SK-N-SH (cell line): ENCODE measurements around the gene DELE1. TPM values are rescaled to one million over a fixed set of nuclear protein-coding genes. Genes with fewer than 3 reads are reported as not detected.

Source experiments
- CTCF ChIA-PET: fragments of 300-600, 350-600 bp; formaldehyde crosslinking; extraction: SDS; loops from one replicate; lab custom pipeline; 2021; lab: Yijun Ruan, JAX
- POLR2A ChIA-PET: fragments of 350-600 bp; sonication (Branson Sonifier 250); formaldehyde crosslinking; extraction: SDS; loops from one replicate; lab custom pipeline; 2020; ENCODE audit warnings: antibody characterized with exemption, inconsistent platforms; lab: Yijun Ruan, JAX
- DNase-seq: peaks from one replicate; pipeline ENCODE4 v3.0.0; 2012
- H2AFZ ChIP-seq: fragments of 200-600 bp; sonication (generic); 2 replicates; pipeline ENCODE4 v1.8.1; 2016; ENCODE audit warnings: antibody characterized with exemption, mild to moderate bottlenecking, low read depth
- H3F3A ChIP-seq: fragments of 200-600 bp; sonication (generic); replicated peaks from 2 replicates; pipeline ENCODE3; 2016; ENCODE audit warnings: antibody characterized with exemption, mild to moderate bottlenecking; ENCODE audit not compliant: insufficient read depth
- H3K27ac ChIP-seq, 2 experiments: fragments of 200-500 bp in 1 of 2; fragments of 200-600 bp in 1 of 2; sonication (Bioruptor generic) in 1 of 2; sonication (generic), shearing (Covaris generic) in 1 of 2; 2 replicates each; pipeline versions ENCODE4 v1.5.1 to v1.6.1; 2014 to 2016; ENCODE audit warnings: low read depth in 2 of 2, inconsistent platforms in 1 of 2, low read length in 1 of 2, mild to moderate bottlenecking in 1 of 2, mixed read lengths in 1 of 2
- H3K27me3 ChIP-seq: fragments of 200-600 bp; sonication (generic), shearing (Covaris generic); 2 replicates; pipeline ENCODE4 v1.6.1; 2016; ENCODE audit warnings: mixed run types; ENCODE audit not compliant: insufficient read depth
- H3K36me3 ChIP-seq, 2 experiments: fragments of 200-500 bp in 1 of 2; fragments of 200-600 bp in 1 of 2; sonication (Bioruptor generic) in 1 of 2; sonication (generic) in 1 of 2; replicated peaks in 1 of 2; 2 replicates each; pipeline versions ENCODE3 to v1.5.1; 2014 to 2016; ENCODE audit warnings: low read length in 1 of 2, mild to moderate bottlenecking in 1 of 2; ENCODE audit not compliant: insufficient read depth in 2 of 2, control insufficient read depth in 1 of 2
- H3K4me1 ChIP-seq, 2 experiments: fragments of 200-500 bp in 1 of 2; fragments of 200-600 bp in 1 of 2; sonication (Bioruptor generic) in 1 of 2; sonication (generic), shearing (Covaris generic) in 1 of 2; 2 replicates each; pipeline versions ENCODE4 v1.5.1 to v1.6.1; 2014 to 2016; ENCODE audit warnings: low read depth in 1 of 2, low read length in 1 of 2, mixed run types in 1 of 2; ENCODE audit not compliant: insufficient read depth in 2 of 2, control insufficient read depth in 1 of 2
- H3K4me2 ChIP-seq: fragments of 200-600 bp; sonication (generic), shearing (Covaris generic); 2 replicates; pipeline ENCODE4 v1.6.1; 2017; ENCODE audit warnings: mixed run types
- H3K4me3 ChIP-seq, 2 experiments: fragments of 200-500 bp in 1 of 2; fragments of 200-600 bp in 1 of 2; sonication (Bioruptor generic) in 1 of 2; sonication (generic), shearing (Covaris generic) in 1 of 2; 2 replicates each; pipeline versions ENCODE4 v1.5.1 to v1.8.1; 2014 to 2016; ENCODE audit warnings: low read depth in 2 of 2, inconsistent platforms in 1 of 2, low read length in 1 of 2, mild to moderate bottlenecking in 1 of 2, mixed read lengths in 1 of 2, moderate library complexity in 1 of 2
- H3K79me2 ChIP-seq: fragments of 200-600 bp; sonication (generic); 2 replicates; pipeline ENCODE4 v1.8.1; 2017; ENCODE audit warnings: mild to moderate bottlenecking; ENCODE audit not compliant: insufficient read depth
- H3K9ac ChIP-seq: fragments of 200-600 bp; sonication (generic); 2 replicates; pipeline ENCODE4 v1.6.1; 2017; ENCODE audit warnings: mixed run types
- H3K9me2 ChIP-seq: fragments of 200-600 bp; sonication (generic); 2 replicates; pipeline ENCODE4 v1.6.1; 2017; ENCODE audit warnings: mixed run types
- H3K9me3 ChIP-seq: fragments of 200-600 bp; sonication (generic); 2 replicates; pipeline ENCODE4 v1.6.1; 2017; ENCODE audit warnings: mixed run types, mild to moderate bottlenecking, moderate library complexity
- H4K20me1 ChIP-seq: fragments of 200-600 bp; sonication (generic); 2 replicates; pipeline ENCODE4 v1.6.1; 2017; ENCODE audit warnings: mild to moderate bottlenecking, mixed run types; ENCODE audit not compliant: insufficient read depth
- CHD2 ChIP-seq: fragments of 150-350 bp; IDR thresholded peaks from 2 replicates; pipeline ENCODE4 v1.6.1; 2018; ENCODE audit warnings: low read length; ENCODE audit not compliant: partially characterized antibody
- CTCF ChIP-seq: fragments of 200-600 bp; sonication (generic); IDR thresholded peaks from 2 replicates; pipeline ENCODE4 v1.6.1; 2017; ENCODE audit warnings: antibody characterized with exemption, mild to moderate bottlenecking, moderate library complexity
- ELF1 ChIP-seq: IDR thresholded peaks from 2 replicates; pipeline ENCODE4 v1.4.0; 2012
- EP300 ChIP-seq, 2 experiments: IDR thresholded peaks; 2 replicates each; pipeline versions ENCODE4 v1.4.0 to v1.6.1; 2012; ENCODE audit warnings: borderline replicate concordance in 1 of 2, low read depth in 1 of 2, low read length in 1 of 2
- FOXJ3 ChIP-seq: sonication (generic); formaldehyde crosslinking; IDR thresholded peaks from 2 replicates; pipeline ENCODE4 v1.5.1; 2020; ENCODE audit warnings: mild to moderate bottlenecking, missing genetic modification reagents
- GABPA ChIP-seq: IDR thresholded peaks from 2 replicates; pipeline ENCODE4 v1.4.0; 2012; ENCODE audit warnings: low read depth, mild to moderate bottlenecking
- GATA2 ChIP-seq: sonication (generic); formaldehyde crosslinking; IDR thresholded peaks from 2 replicates; pipeline ENCODE4 v1.5.0; 2020; ENCODE audit warnings: mild to moderate bottlenecking, missing genetic modification reagents
- MEF2A ChIP-seq: IDR thresholded peaks from 2 replicates; pipeline ENCODE4 v1.4.0; 2012; ENCODE audit warnings: low read depth, borderline replicate concordance
- MXI1 ChIP-seq: IDR thresholded peaks from 2 replicates; pipeline ENCODE4 v1.6.1; 2012; ENCODE audit warnings: mild to moderate bottlenecking, low read depth, low read length, improper control_type of control experiment
- REST ChIP-seq: IDR thresholded peaks from 2 replicates; pipeline ENCODE4 v1.6.1; 2012; ENCODE audit warnings: mild to moderate bottlenecking, low read depth, low read length, moderate library complexity
- SMC3 ChIP-seq: IDR thresholded peaks from 2 replicates; pipeline ENCODE4 v1.6.1; 2012; ENCODE audit warnings: low read depth, low read length, improper control_type of control experiment
- TCF12 ChIP-seq: IDR thresholded peaks from 2 replicates; pipeline ENCODE4 v1.4.0; 2012
- ZBTB33 ChIP-seq: IDR thresholded peaks from 2 replicates; pipeline ENCODE4 v1.4.0; 2012; ENCODE audit warnings: low read depth, borderline replicate concordance
- WGBS: methylation state at CpG from one replicate; pipeline ENCODE4 v1.1.6; 2017; ENCODE audit warnings: low lambda C conversion rate; 5-methylcytosine and 5-hydroxymethylcytosine counted together
- polyA plus RNA-seq, 3 experiments: library from polyadenylated mRNA; depleted of rRNA; stranded (reverse); fragments of >200 nt; gene quantifications; 2 replicates each; pipeline ENCODE4 v1.2.3, GENCODE V29; 2012

DELE1 gene
- polyA plus RNA-seq, 1 of the 3 experiments (the other 2 are of a cell fraction) = 60.3 TPM

GRCh38 chr5:141973871-141974595, 50.4 kb downstream of the DELE1 start:
- H3F3A ChIP-seq = peaks cover 21% of the 10 kb centered on the region
- H2AFZ ChIP-seq = no peak overlapping the region
- no peaks in the 10 kb centered on the region for H4K20me1 ChIP-seq
- H3K79me2 ChIP-seq = peaks cover 76% of the 10 kb centered on the region
- no peak overlapping the region for H3K4me3 ChIP-seq
- H3K4me1 ChIP-seq = peaks cover 9 to 19% of the 10 kb centered on the region in 2 experiments; a peak in 3 of 4 replicates
- CTCF ChIA-PET = interaction anchor here (2.7 to 7.8 kb wide), 2 partner anchors 15 to 18 kb away, joined by 12 to 99 read pairs; partner anchors contain the start of gene PCDH12
- no peak for TF ChIP-seq MXI1
- TF ChIP-seq CTCF = no peak
- no peak for TF ChIP-seq SMC3
- no peak for TF ChIP-seq EP300 (IDR thresholded peaks at IDR 0.05; ENCODE audit: borderline replicate concordance in 1 of 2, low read depth in 1 of 2, low read length in 1 of 2)
- no peak for TF ChIP-seq REST
- TF ChIP-seq FOXJ3 = no peak
- no peak for TF ChIP-seq MEF2A
- no peak for TF ChIP-seq GATA2 (CRISPR knock-in tag)
- no peak for DNase-seq
- no peak overlapping the region for H3K27ac ChIP-seq
- H3K9me3 ChIP-seq = no peaks in the 10 kb centered on the region
- no peaks in the 10 kb centered on the region for H3K9me2 ChIP-seq
- no peaks in the 10 kb centered on the region for H3K27me3 ChIP-seq
- no peak overlapping the region for H3K9ac ChIP-seq
- peaks cover 51 to 57% of the 10 kb centered on the region in 2 experiments for H3K36me3 ChIP-seq
- no peak overlapping the region for H3K4me2 ChIP-seq
- POLR2A ChIA-PET = no interaction called here
- WGBS = 80% methylated on average over 1 of the region's 1 CpG

GRCh38 chr5:141976176-141976575, 52.5 kb downstream of the DELE1 start:
- no peak overlapping the region for H3K4me3 ChIP-seq
- 96% methylated on average over 6 of the region's 6 CpGs for WGBS

More at GRCh38 chr5:141976176-141976575, 52.5 kb downstream of the DELE1 start:
- CTCF ChIA-PET = interaction anchor here (1.4 to 5.1 kb wide), 5 partner anchors 13 to 283 kb away, joined by 3 to 31 read pairs (median 17); partner anchors contain the start of gene GNPDA1
- H3K27ac ChIP-seq = no peak overlapping the region
- H3K79me2 ChIP-seq = peaks cover 56% of the 10 kb centered on the region
- TF ChIP-seq GABPA (no peak), ELF1 (no peak), CHD2 (no peak), TCF12 (no peak), ZBTB33 (no peak)
- no peak overlapping the region for H3K9ac ChIP-seq
- H3K36me3 ChIP-seq = peaks cover 66 to 74% of the 10 kb centered on the region in 2 experiments
- peaks cover 12% of the 10 kb centered on the region for H3F3A ChIP-seq
- no peak for DNase-seq
- H3K9me3 ChIP-seq = no peaks in the 10 kb centered on the region
- H3K4me1 ChIP-seq = peaks cover 8 to 9% of the 10 kb centered on the region in 2 experiments; a peak in 3 of 4 replicates
- no peak overlapping the region for H3K4me2 ChIP-seq
- POLR2A ChIA-PET = interaction anchor here (0.6 kb wide), 1 partner anchor 388 kb away, joined by 3 read pairs; no protein-coding TSS in a partner anchor
- no peaks in the 10 kb centered on the region for H3K9me2 ChIP-seq
- H4K20me1 ChIP-seq = no peaks in the 10 kb centered on the region
- H2AFZ ChIP-seq = no peak overlapping the region
- H3K27me3 ChIP-seq = no peaks in the 10 kb centered on the region
